H1 (cell line): ENCODE measurements around the gene DVL1. TPM values are rescaled to one million over a fixed set of nuclear protein-coding genes. Genes with fewer than 3 reads are reported as not detected.

Experiments
- CTBP2 ChIP-seq: IDR thresholded peaks from 2 replicates; pipeline ENCODE4 v1.7.0; 2011; ENCODE audit warnings: borderline replicate concordance, mild to moderate bottlenecking, moderate library complexity, mixed read lengths, low read length; ENCODE audit not compliant: insufficient read depth, insufficient read length
- CTCF ChIP-seq, 3 experiments: IDR thresholded peaks; 1 replicate in 2 of 3; 2 replicates in 1 of 3; pipeline versions ENCODE4 v1.5.1 to v1.6.1; 2011; ENCODE audit warnings: low read length in 3 of 3, mild to moderate bottlenecking in 3 of 3, inconsistent platforms in 2 of 3, low read depth in 1 of 3, moderate library complexity in 1 of 3; ENCODE audit not compliant: insufficient read depth in 1 of 3; ENCODE audit errors: control extremely low read depth in 1 of 3
- GABPA ChIP-seq: IDR thresholded peaks from 2 replicates; pipeline ENCODE4 v1.6.1; 2011; ENCODE audit warnings: mild to moderate bottlenecking, low read length, moderate library complexity, borderline replicate concordance; ENCODE audit not compliant: insufficient read depth
- HDAC6 ChIP-seq: IDR thresholded peaks from one replicate; pipeline ENCODE4 v1.7.1; 2012; ENCODE audit warnings: low read depth, mild to moderate bottlenecking, inconsistent platforms, low read length, moderate library complexity
- RFX5 ChIP-seq: IDR thresholded peaks from 2 replicates; pipeline ENCODE4 v1.6.1; 2011; ENCODE audit warnings: low read depth, low read length, improper control_type of control experiment, borderline replicate concordance
- RXRA ChIP-seq: IDR thresholded peaks from 2 replicates; pipeline ENCODE4 v1.6.1; 2011; ENCODE audit warnings: low read depth, mild to moderate bottlenecking, low read length, moderate library complexity; ENCODE audit not compliant: insufficient read depth
- microRNA-seq, 2 experiments: library from miRNA; unstranded; fragments of <30 nt; microRNA quantifications; one replicate each; pipeline versions ENCODE4 to v1.2.0, GENCODE V29; 2016 to 2020; ENCODE audit warnings: borderline microRNAs expressed in 2 of 2, borderline number of aligned reads in 2 of 2, borderline replicate concordance in 1 of 2
- polyA plus RNA-seq, 7 experiments: library from polyadenylated mRNA; depleted of rRNA in 3 of 7; stranded (reverse) in 5 of 7; unstranded in 2 of 7; fragments of >200 nt in 5 of 7; fragments of 200-250 nt in 2 of 7; gene quantifications; 1 replicate in 5 of 7; 2 replicates in 1 of 7; 4 replicates in 1 of 7; pipeline versions ENCODE4 v1.2.1 to v1.2.3, GENCODE V29; 2011 to 2013; ENCODE audit warnings: missing spikeins in 2 of 7, mixed read lengths in 2 of 7
- small RNA-seq: library from polyadenylated mRNA; stranded (forward); fragments of <200 nt; extraction: miRNeasy Mini kit (QIAGEN cat#:217004); gene quantifications from one replicate; pipeline ENCODE3, GENCODE V24; 2013; ENCODE audit not compliant: insufficient read depth
- total RNA-seq: library from RNA; stranded (reverse); fragmentation: NEBNext Ultra II Directional; extraction: Animal tissue kit (Norgen Biotek cat#: 25700); gene quantifications from 2 replicates; pipeline ENCODE4 v1.2.1, GENCODE V29; 2021

DVL1 gene
- total and polyA plus RNA-seq, 2 of the 8 experiments (the other 6 are each of a cell fraction or from before 2014, with no cell fraction given): 39.4 to 58.9 TPM

- TF ChIP-seq CTCF (IDR thresholded peaks at IDR 0.05; ENCODE audit: control extremely low read depth in 1 of 3, insufficient read depth in 1 of 3, low read depth in 1 of 3, low read length in 3 of 3) (no peak), CTBP2 (no peak), RFX5 (no peak), HDAC6 (no peak), GABPA (no peak), RXRA (no peak)
Measured at GRCh38 chr1:1285611-1286311, 63.5 kb downstream of the DVL1 start (continued).

Small RNA genes lying within 50 kb of the gene (microRNA-seq; reads per million reads assigned to microRNA genes)
- gene MIR6726 (0.23 to 0.61 reads per million in 2 experiments), gene MIR6727 (0 reads per million in 2 experiments), gene MIR6808 (0 reads per million in 2 experiments)

Small RNA genes lying within 50 kb of the gene (small RNA-seq; reads per million reads assigned to genes)
- gene MIR6726: 0.51 reads per million

Other genes starting within 250 kb of the DVL1 start
- gene C1orf159, start 233.3 kb downstream of the DVL1 start, total RNA-seq: 10.9 and 12.4 TPM in 2 replicates
- gene C1orf159, start 233.3 kb downstream of the DVL1 start, polyA plus RNA-seq (2011; rRNA removed): 10.0 and 15.7 TPM in 2 replicates
- 1.6 and 1.7 TPM in 2 replicates for gene TTLL10, start 175.5 kb downstream of the DVL1 start, total RNA-seq
- 1.1 and 2.0 TPM in 2 replicates for gene TTLL10, start 175.5 kb downstream of the DVL1 start, polyA plus RNA-seq (2011; rRNA removed)
- gene TNFRSF18, start 142.8 kb downstream of the DVL1 start, total RNA-seq: 0.92 and 1.5 TPM in 2 replicates
- 2.5 and 2.7 TPM in 2 replicates for gene TNFRSF18, start 142.8 kb downstream of the DVL1 start, polyA plus RNA-seq (2011; rRNA removed)
- gene TNFRSF4, start 135.3 kb downstream of the DVL1 start, total RNA-seq: not detected in 2 replicates
- 0.06 TPM in 1 of 2 replicates, not detected in the other for gene TNFRSF4, start 135.3 kb downstream of the DVL1 start, polyA plus RNA-seq (2011; rRNA removed)
- gene SDF4, start 117.4 kb downstream of the DVL1 start, total RNA-seq: 72.2 and 75.6 TPM in 2 replicates
- 45.5 and 69.8 TPM in 2 replicates for gene SDF4, start 117.4 kb downstream of the DVL1 start, polyA plus RNA-seq (2011; rRNA removed)
- gene B3GALT6, start 117.2 kb downstream of the DVL1 start, total RNA-seq: 18.2 and 18.4 TPM in 2 replicates
- gene B3GALT6, start 117.2 kb downstream of the DVL1 start, polyA plus RNA-seq (2011; rRNA removed): 20.4 and 23.1 TPM in 2 replicates
- gene C1QTNF12, start 102.7 kb downstream of the DVL1 start, total RNA-seq: 3.7 and 4.9 TPM in 2 replicates
- gene C1QTNF12, start 102.7 kb downstream of the DVL1 start, polyA plus RNA-seq (2011; rRNA removed): 2.1 and 4.8 TPM in 2 replicates
- gene UBE2J2, start 75.6 kb downstream of the DVL1 start, total RNA-seq: 67.2 and 67.9 TPM in 2 replicates
- 33.6 and 47.3 TPM in 2 replicates for gene UBE2J2, start 75.6 kb downstream of the DVL1 start, polyA plus RNA-seq (2011; rRNA removed)
- 0.90 and 1.2 TPM in 2 replicates for gene SCNN1D, start 69.0 kb downstream of the DVL1 start, total RNA-seq
- gene SCNN1D, start 69.0 kb downstream of the DVL1 start, polyA plus RNA-seq (2011; rRNA removed): 2.5 and 4.1 TPM in 2 replicates
- 26.5 and 28.3 TPM in 2 replicates for gene ACAP3, start 41.5 kb downstream of the DVL1 start, total RNA-seq
- gene ACAP3, start 41.5 kb downstream of the DVL1 start, polyA plus RNA-seq (2011; rRNA removed): 14.8 and 30.0 TPM in 2 replicates
- gene PUSL1, start 40.8 kb downstream of the DVL1 start, total RNA-seq: 38.8 and 40.1 TPM in 2 replicates
- 87.4 and 108 TPM in 2 replicates for gene PUSL1, start 40.8 kb downstream of the DVL1 start, polyA plus RNA-seq (2011; rRNA removed)
- 113 and 116 TPM in 2 replicates for gene INTS11, start 24.8 kb downstream of the DVL1 start, total RNA-seq
- gene INTS11, start 24.8 kb downstream of the DVL1 start, polyA plus RNA-seq (2011; rRNA removed): 243 and 324 TPM in 2 replicates
- 10.6 and 13.3 TPM in 2 replicates for gene CPTP, start 24.6 kb downstream of the DVL1 start, total RNA-seq
- 8.1 and 13.4 TPM in 2 replicates for gene CPTP, start 24.6 kb downstream of the DVL1 start, polyA plus RNA-seq (2011; rRNA removed)
- gene TAS1R3, start 18.1 kb downstream of the DVL1 start, total RNA-seq: 0.11 and 0.19 TPM in 2 replicates
- gene TAS1R3, start 18.1 kb downstream of the DVL1 start, polyA plus RNA-seq (2011; rRNA removed): 0.03 and 0.16 TPM in 2 replicates
- gene MXRA8, start 9.1 kb upstream of the DVL1 start, total RNA-seq: 10.0 and 10.5 TPM in 2 replicates
- 17.2 and 35.4 TPM in 2 replicates for gene MXRA8, start 9.1 kb upstream of the DVL1 start, polyA plus RNA-seq (2011; rRNA removed)
- 194 TPM in 2 replicates for gene AURKAIP1, start 25.8 kb upstream of the DVL1 start, total RNA-seq
- 87.8 and 138 TPM in 2 replicates for gene AURKAIP1, start 25.8 kb upstream of the DVL1 start, polyA plus RNA-seq (2011; rRNA removed)
- gene CCNL2, start 49.9 kb upstream of the DVL1 start, total RNA-seq: 120 TPM in 2 replicates
- gene CCNL2, start 49.9 kb upstream of the DVL1 start, polyA plus RNA-seq (2011; rRNA removed): 79.8 and 121 TPM in 2 replicates
- 126 and 130 TPM in 2 replicates for gene MRPL20, start 57.9 kb upstream of the DVL1 start, total RNA-seq
- gene MRPL20, start 57.9 kb upstream of the DVL1 start, polyA plus RNA-seq (2011; rRNA removed): 138 and 151 TPM in 2 replicates
- 1.8 and 2.2 TPM in 2 replicates for gene ANKRD65, start 71.9 kb upstream of the DVL1 start, total RNA-seq
- gene ANKRD65, start 71.9 kb upstream of the DVL1 start, polyA plus RNA-seq (2011; rRNA removed): 1.7 and 2.0 TPM in 2 replicates
- gene VWA1, start 86.3 kb upstream of the DVL1 start, total RNA-seq: 36.6 and 42.0 TPM in 2 replicates
- 16.0 and 19.5 TPM in 2 replicates for gene VWA1, start 86.3 kb upstream of the DVL1 start, polyA plus RNA-seq (2011; rRNA removed)
- gene ATAD3C, start 100.3 kb upstream of the DVL1 start, total RNA-seq: 1.3 and 2.0 TPM in 2 replicates
- 2.7 and 2.8 TPM in 2 replicates for gene ATAD3C, start 100.3 kb upstream of the DVL1 start, polyA plus RNA-seq (2011; rRNA removed)
- gene ATAD3B, start 122.3 kb upstream of the DVL1 start, total RNA-seq: 63.0 and 64.4 TPM in 2 replicates
- 31.3 and 43.9 TPM in 2 replicates for gene ATAD3B, start 122.3 kb upstream of the DVL1 start, polyA plus RNA-seq (2011; rRNA removed)
- gene ATAD3A, start 162.7 kb upstream of the DVL1 start, total RNA-seq: 63.7 and 64.7 TPM in 2 replicates
- 28.3 and 46.7 TPM in 2 replicates for gene ATAD3A, start 162.7 kb upstream of the DVL1 start, polyA plus RNA-seq (2011; rRNA removed)
- 3.6 and 6.6 TPM in 2 replicates for gene TMEM240, start 191.2 kb upstream of the DVL1 start, total RNA-seq
- 5.7 and 7.6 TPM in 2 replicates for gene TMEM240, start 191.2 kb upstream of the DVL1 start, polyA plus RNA-seq (2011; rRNA removed)
- 165 and 170 TPM in 2 replicates for gene SSU72, start 225.4 kb upstream of the DVL1 start, total RNA-seq
- 110 and 116 TPM in 2 replicates for gene SSU72, start 225.4 kb upstream of the DVL1 start, polyA plus RNA-seq (2011; rRNA removed)